Osteoblast (primary cell): ENCODE results near the gene DYRK1A. TPM values are rescaled to one million over a fixed set of nuclear protein-coding genes. Genes with fewer than 3 reads are reported as not detected.

ENCODE experiments used
- DNase-seq: peaks from one replicate; pipeline ENCODE4 v3.0.0; 2011; ENCODE audit warnings: low spot score, mixed read lengths; ENCODE audit not compliant: insufficient read length; ENCODE audit errors: missing footprints
- H2AFZ ChIP-seq: 2 replicates; pipeline ENCODE4 v1.6.0; 2011; ENCODE audit warnings: mild to moderate bottlenecking, low read length
- H3K27ac ChIP-seq: 2 replicates; pipeline ENCODE4 v1.5.1; 2011; ENCODE audit warnings: mild to moderate bottlenecking, low read depth, low read length, moderate library complexity
- H3K27me3 ChIP-seq: 2 replicates; pipeline ENCODE4 v1.6.0; 2012; ENCODE audit warnings: mild to moderate bottlenecking, control low read depth, inconsistent platforms, low read length, moderate library complexity; ENCODE audit not compliant: insufficient read depth
- H3K36me3 ChIP-seq: 2 replicates; pipeline ENCODE4 v1.5.1; 2011; ENCODE audit warnings: mild to moderate bottlenecking, low read length, control low read depth, moderate library complexity; ENCODE audit not compliant: insufficient read depth
- H3K4me1 ChIP-seq: 2 replicates; pipeline ENCODE4 v1.5.1; 2011; ENCODE audit warnings: mild to moderate bottlenecking, low read length, control low read depth, moderate library complexity; ENCODE audit not compliant: insufficient read depth
- H3K4me2 ChIP-seq: 2 replicates; pipeline ENCODE4 v1.6.0; 2011; ENCODE audit warnings: mild to moderate bottlenecking, low read length; ENCODE audit not compliant: insufficient read depth
- H3K4me3 ChIP-seq: fragments of 200-600 bp; sonication (generic); 3 replicates; pipeline ENCODE4 v1.5.1; 2012; ENCODE audit warnings: mild to moderate bottlenecking, low read length, inconsistent platforms; ENCODE audit not compliant: insufficient read depth
- H3K79me2 ChIP-seq: 2 replicates; pipeline ENCODE4 v1.6.0; 2012; ENCODE audit warnings: mild to moderate bottlenecking, low read length, control low read depth, inconsistent platforms; ENCODE audit not compliant: insufficient read depth
- H3K9me3 ChIP-seq: 2 replicates; pipeline ENCODE4 v1.5.1; 2011; ENCODE audit warnings: low read depth, low read length, control low read depth
- H4K20me1 ChIP-seq: 2 replicates; pipeline ENCODE4 v1.6.0; 2012; ENCODE audit warnings: mild to moderate bottlenecking, low read length, control low read depth; ENCODE audit not compliant: insufficient read depth
- total RNA-seq: library from RNA; depleted of rRNA; stranded (reverse); fragments of >200 nt; gene quantifications from 2 replicates; pipeline ENCODE4 v1.2.3, GENCODE V29; 2012
- TF ChIP-seq, protein P1 (sequence below): IDR thresholded peaks from 2 replicates; pipeline ENCODE4 v1.5.1; 2011; ENCODE audit warnings: mild to moderate bottlenecking, low read depth, low read length, moderate library complexity; ENCODE audit errors: extremely low read depth

DYRK1A gene
- total RNA-seq, 1 donor = 99.2 TPM

DNA sequence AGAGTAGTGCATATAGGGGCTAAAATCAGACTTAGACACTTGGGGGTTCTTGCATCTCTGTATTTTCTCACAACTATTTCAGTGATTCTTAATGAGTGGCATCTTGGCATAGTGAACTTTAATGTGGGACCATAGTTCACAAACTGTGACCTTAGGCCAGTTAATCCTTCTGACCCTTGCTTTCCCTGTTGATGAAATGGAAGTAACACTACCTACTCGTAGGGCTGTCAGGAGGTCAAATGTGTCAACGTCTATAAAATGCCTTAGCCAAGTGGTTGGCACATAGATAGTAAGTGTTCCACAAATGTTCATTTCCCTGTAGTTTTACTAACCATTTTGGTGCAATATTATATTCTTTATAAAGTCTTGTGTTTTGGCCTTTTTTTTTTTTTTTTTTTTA, 49.4 kb downstream of the DYRK1A start:
- no peak overlapping the region for H3K27ac ChIP-seq
- peaks cover 95% of the 10 kb centered on the region for H3K79me2 ChIP-seq
- H3K4me1 ChIP-seq = peaks cover 25% of the 10 kb centered on the region
- no peak for DNase-seq
- no peak overlapping the region for H2AFZ ChIP-seq
- peaks cover 30% of the 10 kb centered on the region for H4K20me1 ChIP-seq
- H3K4me3 ChIP-seq = no peak overlapping the region
- H3K27me3 ChIP-seq = no peaks in the 10 kb centered on the region
- H3K9me3 ChIP-seq = no peaks in the 10 kb centered on the region
- TF ChIP-seq, protein P1, sequence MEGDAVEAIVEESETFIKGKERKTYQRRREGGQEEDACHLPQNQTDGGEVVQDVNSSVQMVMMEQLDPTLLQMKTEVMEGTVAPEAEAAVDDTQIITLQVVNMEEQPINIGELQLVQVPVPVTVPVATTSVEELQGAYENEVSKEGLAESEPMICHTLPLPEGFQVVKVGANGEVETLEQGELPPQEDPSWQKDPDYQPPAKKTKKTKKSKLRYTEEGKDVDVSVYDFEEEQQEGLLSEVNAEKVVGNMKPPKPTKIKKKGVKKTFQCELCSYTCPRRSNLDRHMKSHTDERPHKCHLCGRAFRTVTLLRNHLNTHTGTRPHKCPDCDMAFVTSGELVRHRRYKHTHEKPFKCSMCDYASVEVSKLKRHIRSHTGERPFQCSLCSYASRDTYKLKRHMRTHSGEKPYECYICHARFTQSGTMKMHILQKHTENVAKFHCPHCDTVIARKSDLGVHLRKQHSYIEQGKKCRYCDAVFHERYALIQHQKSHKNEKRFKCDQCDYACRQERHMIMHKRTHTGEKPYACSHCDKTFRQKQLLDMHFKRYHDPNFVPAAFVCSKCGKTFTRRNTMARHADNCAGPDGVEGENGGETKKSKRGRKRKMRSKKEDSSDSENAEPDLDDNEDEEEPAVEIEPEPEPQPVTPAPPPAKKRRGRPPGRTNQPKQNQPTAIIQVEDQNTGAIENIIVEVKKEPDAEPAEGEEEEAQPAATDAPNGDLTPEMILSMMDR = no peak
- H3K36me3 ChIP-seq = no peaks in the 10 kb centered on the region
- no peak overlapping the region for H3K4me2 ChIP-seq

DNA sequence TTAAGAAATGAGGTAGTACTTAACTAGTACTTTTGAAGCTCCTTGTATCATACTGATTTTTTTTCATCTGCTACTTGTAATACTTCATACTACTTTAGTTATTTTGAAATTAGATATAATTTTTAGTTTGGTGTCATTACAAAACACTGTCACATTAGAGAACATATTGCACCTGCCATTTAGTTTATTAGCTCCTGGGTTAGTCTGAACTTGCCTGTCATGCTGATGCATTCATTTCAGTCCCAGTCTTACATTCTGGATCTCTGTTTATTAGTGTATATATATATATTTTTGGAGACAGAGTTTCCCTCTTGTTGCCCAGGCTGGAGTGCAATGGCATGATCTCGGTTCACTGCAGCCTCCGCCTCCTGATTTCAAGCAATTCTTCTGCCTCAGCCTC, 50.3 kb downstream of the DYRK1A start:
- Histone ChIP-seq H2AFZ (no peak overlapping the region), H3K4me2 (no peak overlapping the region), H3K79me2 (peaks cover 95% of the 10 kb centered on the region), H3K4me3 (no peak overlapping the region), H3K4me1 (peaks cover 22% of the 10 kb centered on the region), H3K9me3 (no peaks in the 10 kb centered on the region), H3K27ac (no peak overlapping the region), H3K27me3 (no peaks in the 10 kb centered on the region), H4K20me1 (peaks cover 34% of the 10 kb centered on the region), H3K36me3 (no peaks in the 10 kb centered on the region)
- TF ChIP-seq, protein P1 = no peak
- no peak for DNase-seq

DNA sequence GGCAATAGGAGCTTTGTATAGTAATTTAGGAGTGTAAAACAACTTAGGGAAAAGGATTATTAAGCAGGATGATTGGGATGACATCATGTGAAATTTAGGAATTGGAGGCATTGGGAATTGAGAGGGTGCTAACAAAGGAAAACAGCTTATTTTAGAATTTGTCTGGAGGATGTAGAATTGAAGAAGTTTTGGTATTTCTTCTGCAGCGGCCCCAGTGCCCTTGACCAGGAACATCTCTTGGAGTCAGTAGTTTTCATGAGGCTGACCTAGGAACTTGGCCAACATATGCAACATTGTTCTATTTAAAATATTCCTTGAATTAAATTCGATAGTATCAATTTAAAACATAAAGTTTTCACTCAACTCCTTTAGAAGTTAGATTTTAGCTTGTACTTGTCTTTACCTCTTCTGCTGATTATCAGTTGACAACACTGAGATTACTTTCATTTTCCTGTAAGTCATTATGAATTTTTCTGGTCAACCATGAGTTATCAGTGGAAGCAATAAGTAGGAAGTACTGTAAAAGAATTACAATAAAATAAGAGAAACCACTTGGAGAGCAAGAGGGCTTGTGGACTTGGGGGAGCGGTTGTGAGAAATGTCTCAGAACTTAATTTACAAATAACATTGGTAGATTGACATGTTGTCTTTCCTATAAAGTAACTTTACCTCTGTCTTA, 52.8 kb downstream of the DYRK1A start:
- Histone ChIP-seq H3K4me3 (no peak overlapping the region), H3K4me2 (no peak overlapping the region), H3K27ac (no peak overlapping the region), H3K4me1 (peaks cover 4% of the 10 kb centered on the region), H2AFZ (no peak overlapping the region), H3K9me3 (no peaks in the 10 kb centered on the region), H4K20me1 (peaks cover 25% of the 10 kb centered on the region), H3K36me3 (no peaks in the 10 kb centered on the region), H3K79me2 (peaks cover 99% of the 10 kb centered on the region), H3K27me3 (no peaks in the 10 kb centered on the region)
- DNase-seq = no peak
- TF ChIP-seq, protein P1 = no peak

DNA sequence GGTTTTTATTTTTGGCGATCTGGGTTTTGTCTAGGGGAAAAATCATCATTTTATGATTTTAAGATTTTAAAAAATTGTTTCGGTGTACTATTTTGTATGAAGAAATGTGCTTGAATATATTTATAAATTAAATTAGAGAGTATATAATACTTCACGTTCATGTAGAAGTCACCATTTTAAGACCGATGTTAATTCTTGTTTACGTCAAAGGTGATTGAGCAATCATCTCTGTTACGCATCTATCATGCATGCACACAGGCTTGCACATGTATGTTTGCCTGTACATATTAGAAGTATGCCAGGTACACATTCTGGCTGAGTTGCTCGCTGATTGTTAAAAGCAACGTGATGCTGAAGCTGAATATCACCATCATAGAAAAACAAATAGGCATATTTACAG, 54.7 kb downstream of the DYRK1A start:
- peaks cover 21% of the 10 kb centered on the region for H4K20me1 ChIP-seq
- H3K9me3 ChIP-seq = no peaks in the 10 kb centered on the region
- no peak overlapping the region for H3K4me2 ChIP-seq
- no peak overlapping the region for H2AFZ ChIP-seq
- no peak overlapping the region for H3K27ac ChIP-seq
- no peaks in the 10 kb centered on the region for H3K27me3 ChIP-seq
- DNase-seq = no peak
- H3K4me3 ChIP-seq = no peak overlapping the region
- peaks cover 98% of the 10 kb centered on the region for H3K79me2 ChIP-seq
- TF ChIP-seq, protein P1 = no peak
- H3K4me1 ChIP-seq = peaks cover 5% of the 10 kb centered on the region
- H3K36me3 ChIP-seq = no peaks in the 10 kb centered on the region
